Activated CD4-positive, alpha-beta memory T cell treated with anti-CD3 and anti-CD28 coated beads, Interleukin-2, amount 10 ng/mL, durations not matched to agents 7 days and 5 days (primary cell): ENCODE results near the gene COL19A1. TPM values are rescaled to one million over a fixed set of nuclear protein-coding genes. Genes with fewer than 3 reads are reported as not detected.

Source experiments
- CTCF ChIA-PET: fragments of 350-600 bp; sonication (Branson Sonifier 250); formaldehyde crosslinking; loops from one replicate; lab custom pipeline; 2021; ENCODE audit warnings: antibody characterized with exemption, inconsistent platforms; lab: Charles Lee
- POLR2A ChIA-PET: fragments of 350-600 bp; sonication (Branson Sonifier 250); formaldehyde crosslinking; loops from one replicate; lab custom pipeline; 2021; ENCODE audit warnings: antibody characterized with exemption; lab: Charles Lee
- DNase-seq: peaks from one replicate; pipeline ENCODE4 v3.0.0-alpha.2; 2020
- H3K27ac Mint-ChIP-seq: one replicate; pipeline ENCODE4 v1.8.0; 2021; ENCODE audit warnings: mild to moderate bottlenecking, mixed read lengths
- H3K27me3 Mint-ChIP-seq: one replicate; pipeline ENCODE4 v1.8.0; 2021; ENCODE audit warnings: mixed read lengths
- H3K36me3 Mint-ChIP-seq: one replicate; pipeline ENCODE4 v1.8.0; 2021; ENCODE audit warnings: low read depth, mixed read lengths
- H3K4me1 Mint-ChIP-seq: one replicate; pipeline ENCODE4 v1.8.0; 2021; ENCODE audit warnings: mixed read lengths
- H3K4me3 Mint-ChIP-seq: one replicate; pipeline ENCODE4 v1.8.0; 2021; ENCODE audit warnings: mild to moderate bottlenecking, mixed read lengths
- H3K9me3 Mint-ChIP-seq: one replicate; pipeline ENCODE4 v1.8.0; 2021; ENCODE audit warnings: mixed read lengths
- total RNA-seq, 2 experiments: library from RNA; stranded (reverse); gene quantifications; one replicate each; pipeline ENCODE4 v1.2.3, GENCODE V29; 2021

Gene COL19A1
- total RNA-seq, 2 experiments from 2014 or later, result 0.03 TPM

- H3K36me3 Mint-ChIP-seq, result no peaks in the 10 kb centered on the region
Measured at GRCh38 chr6:70028246-70028645, 161.9 kb downstream of the COL19A1 start.

GRCh38 chr6:70028926-70029325, 162.6 kb downstream of the COL19A1 start:
- POLR2A ChIA-PET, result no interaction called here
- no peak for DNase-seq
- Mint-ChIP-seq H3K9me3 (no peaks in the 10 kb centered on the region), H3K36me3 (no peaks in the 10 kb centered on the region), H3K27ac (no peak overlapping the region), H3K4me3 (no peak overlapping the region), H3K4me1 (no peaks in the 10 kb centered on the region), H3K27me3 (peaks cover 8% of the 10 kb centered on the region)
- CTCF ChIA-PET, result no interaction called here

More at GRCh38 chr6:70028246-70028645, 161.9 kb downstream of the COL19A1 start:
- ChIA-PET POLR2A (no interaction called here), CTCF (no interaction called here)
- H3K9me3 Mint-ChIP-seq, result no peaks in the 10 kb centered on the region
- no peak overlapping the region for H3K4me3 Mint-ChIP-seq
- no peaks in the 10 kb centered on the region for H3K4me1 Mint-ChIP-seq
- H3K27ac Mint-ChIP-seq, result no peak overlapping the region
- DNase-seq, result no peak
- peaks cover 5% of the 10 kb centered on the region for H3K27me3 Mint-ChIP-seq

- Mint-ChIP-seq H3K4me3 (no peak overlapping the region), H3K36me3 (no peaks in the 10 kb centered on the region), H3K4me1 (no peaks in the 10 kb centered on the region), H3K27me3 (peaks cover 8% of the 10 kb centered on the region), H3K9me3 (no peaks in the 10 kb centered on the region), H3K27ac (no peak overlapping the region)
- ChIA-PET CTCF (no interaction called here), POLR2A (no interaction called here)
- DNase-seq, result no peak
Measured at GRCh38 chr6:70033781-70034180, 167.4 kb downstream of the COL19A1 start.

GRCh38 chr6:70037445-70037844, 171.1 kb downstream of the COL19A1 start:
- ChIA-PET CTCF (no interaction called here), POLR2A (no interaction called here)
- DNase-seq, result no peak
- Mint-ChIP-seq H3K27me3 (peaks cover 3% of the 10 kb centered on the region), H3K27ac (no peak overlapping the region), H3K36me3 (no peaks in the 10 kb centered on the region), H3K4me3 (no peak overlapping the region), H3K9me3 (no peaks in the 10 kb centered on the region), H3K4me1 (no peaks in the 10 kb centered on the region)

GRCh38 chr6:70040766-70041165, 174.4 kb downstream of the COL19A1 start:
- no peak for DNase-seq
- ChIA-PET CTCF (no interaction called here), POLR2A (no interaction called here)
- Mint-ChIP-seq H3K36me3 (no peaks in the 10 kb centered on the region), H3K27ac (no peak overlapping the region), H3K4me1 (no peaks in the 10 kb centered on the region), H3K4me3 (no peak overlapping the region), H3K9me3 (no peaks in the 10 kb centered on the region), H3K27me3 (no peaks in the 10 kb centered on the region)

GRCh38 chr6:70041411-70041810, 175.1 kb downstream of the COL19A1 start:
- Mint-ChIP-seq H3K4me3 (no peak overlapping the region), H3K27me3 (no peaks in the 10 kb centered on the region), H3K36me3 (no peaks in the 10 kb centered on the region), H3K9me3 (no peaks in the 10 kb centered on the region), H3K4me1 (no peaks in the 10 kb centered on the region), H3K27ac (no peak overlapping the region)
- DNase-seq, result no peak
- ChIA-PET POLR2A (no interaction called here), CTCF (no interaction called here)

- Mint-ChIP-seq H3K4me3 (no peak overlapping the region), H3K4me1 (no peaks in the 10 kb centered on the region)
Measured at GRCh38 chr6:70045413-70045812, 179.1 kb downstream of the COL19A1 start.

GRCh38 chr6:70051197-70052124, 185.1 kb downstream of the COL19A1 start:
- H3K9me3 Mint-ChIP-seq, result no peaks in the 10 kb centered on the region
- DNase-seq, result no peak

More at GRCh38 chr6:70045413-70045812, 179.1 kb downstream of the COL19A1 start:
- Mint-ChIP-seq H3K27me3 (no peaks in the 10 kb centered on the region), H3K27ac (no peak overlapping the region), H3K36me3 (no peaks in the 10 kb centered on the region), H3K9me3 (no peaks in the 10 kb centered on the region)
- CTCF ChIA-PET, result no interaction called here
- no peak for DNase-seq
- POLR2A ChIA-PET, result no interaction called here

GRCh38 chr6:70059039-70059719, 192.8 kb downstream of the COL19A1 start:
- no peak for DNase-seq
- Mint-ChIP-seq H3K9me3 (no peaks in the 10 kb centered on the region), H3K27me3 (peaks cover 2% of the 10 kb centered on the region), H3K27ac (no peak overlapping the region), H3K4me3 (no peak overlapping the region), H3K4me1 (no peaks in the 10 kb centered on the region), H3K36me3 (no peaks in the 10 kb centered on the region)
- ChIA-PET CTCF (no interaction called here), POLR2A (no interaction called here)

More at GRCh38 chr6:70051197-70052124, 185.1 kb downstream of the COL19A1 start:
- POLR2A ChIA-PET, result no interaction called here
- Mint-ChIP-seq H3K4me1 (no peaks in the 10 kb centered on the region), H3K4me3 (no peak overlapping the region), H3K27ac (no peak overlapping the region), H3K27me3 (no peaks in the 10 kb centered on the region), H3K36me3 (no peaks in the 10 kb centered on the region)
- CTCF ChIA-PET, result no interaction called here

GRCh38 chr6:70060680-70061079, 194.3 kb downstream of the COL19A1 start:
- no peak overlapping the region for H3K27ac Mint-ChIP-seq
- no peaks in the 10 kb centered on the region for H3K36me3 Mint-ChIP-seq
- H3K9me3 Mint-ChIP-seq, result no peaks in the 10 kb centered on the region
- no peaks in the 10 kb centered on the region for H3K4me1 Mint-ChIP-seq
- CTCF ChIA-PET, result no interaction called here
- no peak for DNase-seq
- no peak overlapping the region for H3K4me3 Mint-ChIP-seq
- POLR2A ChIA-PET, result no interaction called here
- peaks cover 2% of the 10 kb centered on the region for H3K27me3 Mint-ChIP-seq

- Mint-ChIP-seq H3K36me3 (no peaks in the 10 kb centered on the region), H3K4me1 (no peaks in the 10 kb centered on the region), H3K27ac (no peak overlapping the region), H3K9me3 (no peaks in the 10 kb centered on the region), H3K27me3 (peaks cover 2% of the 10 kb centered on the region), H3K4me3 (no peak overlapping the region)
- ChIA-PET POLR2A (no interaction called here), CTCF (no interaction called here)
- DNase-seq, result no peak
Measured at GRCh38 chr6:70061546-70061945, 195.2 kb downstream of the COL19A1 start.

- Mint-ChIP-seq H3K27me3 (peaks cover 2% of the 10 kb centered on the region), H3K27ac (no peak overlapping the region), H3K4me3 (no peak overlapping the region), H3K4me1 (no peaks in the 10 kb centered on the region), H3K9me3 (no peaks in the 10 kb centered on the region), H3K36me3 (no peaks in the 10 kb centered on the region)
- CTCF ChIA-PET, result no interaction called here
- POLR2A ChIA-PET, result no interaction called here
- DNase-seq, result no peak
Measured at GRCh38 chr6:70062010-70062409, 195.7 kb downstream of the COL19A1 start.

GRCh38 chr6:70072540-70073179, 206.3 kb downstream of the COL19A1 start:
- no peak overlapping the region for H3K4me3 Mint-ChIP-seq
- no peak for DNase-seq
- no peaks in the 10 kb centered on the region for H3K27me3 Mint-ChIP-seq
- H3K4me1 Mint-ChIP-seq, result no peaks in the 10 kb centered on the region
- no peaks in the 10 kb centered on the region for H3K36me3 Mint-ChIP-seq
- CTCF ChIA-PET, result no interaction called here
- H3K27ac Mint-ChIP-seq, result no peak overlapping the region
- no peaks in the 10 kb centered on the region for H3K9me3 Mint-ChIP-seq
- POLR2A ChIA-PET, result no interaction called here
